ENCODE measurements around the gene DDX6.
"Not testable (repeated sequence)": the region's sequence is repeated elsewhere in the genome, so short reads cannot be mapped to it uniquely, and the experiment has no call there.

The DDX6 gene

GRCh38 chr11:118728112-118728511, 62.9 kb downstream of the DDX6 start:
- H3K36me3 ChIP-seq (ENCODE audit: control insufficient read depth in 4 of 4, insufficient read depth in 4 of 4, low read length in 3 of 4); H3K27ac ChIP-seq (ENCODE audit: insufficient read depth in 1 of 2, low read depth in 1 of 2, low read length in 2 of 2, poor library complexity in 1 of 2, severe bottlenecking in 2 of 2); H3K4me1 ChIP-seq (ENCODE audit: control extremely low read depth in 1 of 4, control insufficient read depth in 4 of 4, insufficient read depth in 4 of 4, low read length in 3 of 4); H3K27me3 ChIP-seq (replicated peaks in 2 of 5; ENCODE audit: control insufficient read depth in 4 of 5, insufficient read depth in 5 of 5, low read length in 4 of 5); DNase-seq; H3K9me3 ChIP-seq (ENCODE audit: control extremely low read depth in 1 of 5, control insufficient read depth in 4 of 5, insufficient read depth in 2 of 5, low read depth in 1 of 5, low read length in 4 of 5); H3K4me3 ChIP-seq (ENCODE audit: control insufficient read depth in 1 of 7, extremely low read depth in 1 of 7, insufficient read depth in 4 of 7, low read depth in 2 of 7, low read length in 6 of 7); POLR2A ChIA-PET: not testable (repeated sequence)
- CTCF ChIA-PET: interaction anchor here (1.3 kb wide), 1 partner anchor 28 kb away, joined by 3 read pairs; no protein-coding TSS in a partner anchor
- 92% methylated on average over 9 of the region's 10 CpGs for WGBS (ENCODE audit: insufficient coverage)

- H3K27me3 ChIP-seq (replicated peaks in 2 of 5; ENCODE audit: control insufficient read depth in 4 of 5, insufficient read depth in 5 of 5, low read length in 4 of 5); H3K36me3 ChIP-seq (ENCODE audit: control insufficient read depth in 4 of 4, insufficient read depth in 4 of 4, low read length in 3 of 4); H3K27ac ChIP-seq (ENCODE audit: insufficient read depth in 1 of 2, low read depth in 1 of 2, low read length in 2 of 2, poor library complexity in 1 of 2, severe bottlenecking in 2 of 2); POLR2A ChIA-PET; H3K9me3 ChIP-seq (ENCODE audit: control extremely low read depth in 1 of 5, control insufficient read depth in 4 of 5, insufficient read depth in 2 of 5, low read depth in 1 of 5, low read length in 4 of 5); H3K4me3 ChIP-seq (ENCODE audit: control insufficient read depth in 1 of 7, extremely low read depth in 1 of 7, insufficient read depth in 4 of 7, low read depth in 2 of 7, low read length in 6 of 7); DNase-seq; H3K4me1 ChIP-seq (ENCODE audit: control extremely low read depth in 1 of 4, control insufficient read depth in 4 of 4, insufficient read depth in 4 of 4, low read length in 3 of 4): not testable (repeated sequence)
- CTCF ChIA-PET: interaction anchor here (1.3 kb wide), 1 partner anchor 29 kb away, joined by 3 read pairs; no protein-coding TSS in a partner anchor
- WGBS (ENCODE audit: insufficient coverage): no CpG with 5 or more reads among the region's 2 CpGs
These were observed 63.3 kb downstream of the DDX6 start for GRCh38 chr11:118727721-118728066.

GRCh38 chr11:118727001-118727720, 63.8 kb downstream of the DDX6 start:
- H3K27me3 ChIP-seq (replicated peaks in 2 of 5; ENCODE audit: control insufficient read depth in 4 of 5, insufficient read depth in 5 of 5, low read length in 4 of 5); H3K4me3 ChIP-seq (ENCODE audit: control insufficient read depth in 1 of 7, extremely low read depth in 1 of 7, insufficient read depth in 4 of 7, low read depth in 2 of 7, low read length in 6 of 7); CTCF ChIA-PET; H3K9me3 ChIP-seq (ENCODE audit: control extremely low read depth in 1 of 5, control insufficient read depth in 4 of 5, insufficient read depth in 2 of 5, low read depth in 1 of 5, low read length in 4 of 5); H3K36me3 ChIP-seq (ENCODE audit: control insufficient read depth in 4 of 4, insufficient read depth in 4 of 4, low read length in 3 of 4); H3K4me1 ChIP-seq (ENCODE audit: control extremely low read depth in 1 of 4, control insufficient read depth in 4 of 4, insufficient read depth in 4 of 4, low read length in 3 of 4); DNase-seq; POLR2A ChIA-PET; H3K27ac ChIP-seq (ENCODE audit: insufficient read depth in 1 of 2, low read depth in 1 of 2, low read length in 2 of 2, poor library complexity in 1 of 2, severe bottlenecking in 2 of 2): not testable (repeated sequence)
- WGBS (ENCODE audit: insufficient coverage): 100% methylated on average over 3 of the region's 8 CpGs

GRCh38 chr11:118721478-118722015, 69.4 kb downstream of the DDX6 start:
- H3K27ac ChIP-seq (ENCODE audit: insufficient read depth in 1 of 2, low read depth in 1 of 2, low read length in 2 of 2, poor library complexity in 1 of 2, severe bottlenecking in 2 of 2); POLR2A ChIA-PET; H3K27me3 ChIP-seq (replicated peaks in 2 of 5; ENCODE audit: control insufficient read depth in 4 of 5, insufficient read depth in 5 of 5, low read length in 4 of 5); CTCF ChIA-PET; DNase-seq; H3K9me3 ChIP-seq (ENCODE audit: control extremely low read depth in 1 of 5, control insufficient read depth in 4 of 5, insufficient read depth in 2 of 5, low read depth in 1 of 5, low read length in 4 of 5); H3K4me3 ChIP-seq (ENCODE audit: control insufficient read depth in 1 of 7, extremely low read depth in 1 of 7, insufficient read depth in 4 of 7, low read depth in 2 of 7, low read length in 6 of 7); H3K36me3 ChIP-seq (ENCODE audit: control insufficient read depth in 4 of 4, insufficient read depth in 4 of 4, low read length in 3 of 4): not testable (repeated sequence)
- H3K4me1 ChIP-seq (ENCODE audit: control extremely low read depth in 1 of 4, control insufficient read depth in 4 of 4, insufficient read depth in 4 of 4, low read length in 3 of 4): peaks cover 0 to 10% (median 1%) of the 10 kb centered on the region in 4 experiments
- WGBS (ENCODE audit: insufficient coverage): no CpG with 5 or more reads among the region's 10 CpGs

- H3K9me3 ChIP-seq (ENCODE audit: control extremely low read depth in 1 of 5, control insufficient read depth in 4 of 5, insufficient read depth in 2 of 5, low read depth in 1 of 5, low read length in 4 of 5); H3K36me3 ChIP-seq (ENCODE audit: control insufficient read depth in 4 of 4, insufficient read depth in 4 of 4, low read length in 3 of 4); CTCF ChIA-PET; DNase-seq; H3K27me3 ChIP-seq (replicated peaks in 2 of 5; ENCODE audit: control insufficient read depth in 4 of 5, insufficient read depth in 5 of 5, low read length in 4 of 5); H3K4me3 ChIP-seq (ENCODE audit: control insufficient read depth in 1 of 7, extremely low read depth in 1 of 7, insufficient read depth in 4 of 7, low read depth in 2 of 7, low read length in 6 of 7); POLR2A ChIA-PET; H3K27ac ChIP-seq (ENCODE audit: insufficient read depth in 1 of 2, low read depth in 1 of 2, low read length in 2 of 2, poor library complexity in 1 of 2, severe bottlenecking in 2 of 2): not testable (repeated sequence)
- no CpG with 5 or more reads among the region's 9 CpGs for whole genome bisulfite sequencing (ENCODE audit: insufficient coverage)
- peaks cover 0 to 13% (median 5%) of the 10 kb centered on the region in 4 experiments for H3K4me1 ChIP-seq (ENCODE audit: control extremely low read depth in 1 of 4, control insufficient read depth in 4 of 4, insufficient read depth in 4 of 4, low read length in 3 of 4)
These were observed 70.2 kb downstream of the DDX6 start for GRCh38 chr11:118720740-118721139.

- H3K27me3 ChIP-seq (replicated peaks in 2 of 5; ENCODE audit: control insufficient read depth in 4 of 5, insufficient read depth in 5 of 5, low read length in 4 of 5); H3K9me3 ChIP-seq (ENCODE audit: control extremely low read depth in 1 of 5, control insufficient read depth in 4 of 5, insufficient read depth in 2 of 5, low read depth in 1 of 5, low read length in 4 of 5); DNase-seq; H3K4me3 ChIP-seq (ENCODE audit: control insufficient read depth in 1 of 7, extremely low read depth in 1 of 7, insufficient read depth in 4 of 7, low read depth in 2 of 7, low read length in 6 of 7); POLR2A ChIA-PET; H3K36me3 ChIP-seq (ENCODE audit: control insufficient read depth in 4 of 4, insufficient read depth in 4 of 4, low read length in 3 of 4); H3K27ac ChIP-seq (ENCODE audit: insufficient read depth in 1 of 2, low read depth in 1 of 2, low read length in 2 of 2, poor library complexity in 1 of 2, severe bottlenecking in 2 of 2); CTCF ChIA-PET: not testable (repeated sequence)
- H3K4me1 ChIP-seq (ENCODE audit: control extremely low read depth in 1 of 4, control insufficient read depth in 4 of 4, insufficient read depth in 4 of 4, low read length in 3 of 4): peaks cover 0 to 17% (median 7%) of the 10 kb centered on the region in 4 experiments
- WGBS (ENCODE audit: insufficient coverage): 98% methylated on average over 6 of the region's 13 CpGs
These were observed 70.9 kb downstream of the DDX6 start for GRCh38 chr11:118720078-118720477.

- H3K27ac ChIP-seq (ENCODE audit: insufficient read depth in 1 of 2, low read depth in 1 of 2, low read length in 2 of 2, poor library complexity in 1 of 2, severe bottlenecking in 2 of 2); H3K36me3 ChIP-seq (ENCODE audit: control insufficient read depth in 4 of 4, insufficient read depth in 4 of 4, low read length in 3 of 4); H3K9me3 ChIP-seq (ENCODE audit: control extremely low read depth in 1 of 5, control insufficient read depth in 4 of 5, insufficient read depth in 2 of 5, low read depth in 1 of 5, low read length in 4 of 5); H3K27me3 ChIP-seq (replicated peaks in 2 of 5; ENCODE audit: control insufficient read depth in 4 of 5, insufficient read depth in 5 of 5, low read length in 4 of 5); POLR2A ChIA-PET; H3K4me3 ChIP-seq (ENCODE audit: control insufficient read depth in 1 of 7, extremely low read depth in 1 of 7, insufficient read depth in 4 of 7, low read depth in 2 of 7, low read length in 6 of 7); CTCF ChIA-PET: not testable (repeated sequence)
- peaks cover 0 to 17% (median 7%) of the 10 kb centered on the region in 4 experiments for H3K4me1 ChIP-seq (ENCODE audit: control extremely low read depth in 1 of 4, control insufficient read depth in 4 of 4, insufficient read depth in 4 of 4, low read length in 3 of 4)
- 0% methylated on average over 3 of the region's 7 CpGs for WGBS (ENCODE audit: insufficient coverage)
- DNase-seq: peak; percentile 29 to 54 (median 33)
These were observed 72.4 kb downstream of the DDX6 start for GRCh38 chr11:118718562-118718961.
